Measurements from ENCODE around the gene TIMD4.
"Not testable (repeated sequence)": the region's sequence is repeated elsewhere in the genome, so short reads cannot be mapped to it uniquely, and the experiment has no call there.

Gene TIMD4

DNA sequence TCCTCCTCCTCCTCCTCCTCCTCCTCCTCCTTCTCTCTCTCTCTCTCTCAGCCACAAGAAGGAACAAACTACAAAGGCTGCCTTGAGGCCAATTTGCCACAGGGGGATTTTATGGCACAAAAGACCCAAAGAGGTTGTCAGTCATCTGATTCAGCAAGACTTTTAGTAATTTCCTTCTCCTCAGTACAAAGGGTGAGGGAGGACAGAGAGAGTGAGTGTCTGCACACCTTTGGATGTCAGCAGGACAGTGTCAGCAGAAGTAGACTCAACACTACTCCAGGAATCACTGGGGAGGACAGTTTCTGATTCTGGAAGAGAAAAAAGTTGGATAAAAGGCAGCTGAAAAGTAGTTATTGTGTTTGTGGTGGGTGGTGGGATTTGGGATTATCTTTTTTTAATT, 13.6 kb downstream of the TIMD4 start:
- Histone ChIP-seq H3K9ac (ENCODE audit: low read length) (no peak overlapping the region), H3K4me3 (ENCODE audit: low read length) (no peak overlapping the region), H3K4me1 (ENCODE audit: control insufficient read depth, insufficient read depth, low read length) (no peaks in the 10 kb centered on the region), H3K27ac (ENCODE audit: low read depth, low read length) (no peak overlapping the region), H3K36me3 (ENCODE audit: control insufficient read depth, insufficient read depth, low read length) (no peaks in the 10 kb centered on the region), H3K27me3 (ENCODE audit: control insufficient read depth, insufficient read depth, low read length) (no peaks in the 10 kb centered on the region)

DNA sequence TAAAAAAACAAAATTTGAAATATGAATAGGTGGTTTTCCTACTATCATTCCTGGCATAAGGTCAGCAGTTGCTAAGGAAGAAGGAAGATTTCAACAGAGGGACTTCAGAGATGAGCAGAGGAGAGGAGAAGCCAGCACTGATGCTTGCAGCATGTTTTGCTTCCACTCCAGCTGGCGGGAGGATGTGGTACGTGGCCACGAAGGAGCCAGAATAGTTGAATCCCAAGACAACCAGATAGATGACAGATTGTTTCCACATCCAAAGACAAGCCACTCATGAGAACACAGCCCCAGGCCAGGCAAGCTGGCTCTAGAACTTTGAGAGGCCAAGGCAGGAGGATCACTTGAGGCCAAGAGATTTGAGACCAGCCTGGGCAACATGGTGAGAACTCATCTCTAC, 15.1 kb downstream of the TIMD4 start:
- Histone ChIP-seq H3K36me3 (ENCODE audit: control insufficient read depth, insufficient read depth, low read length) (no peaks in the 10 kb centered on the region), H3K4me3 (ENCODE audit: low read length) (no peak overlapping the region), H3K27ac (ENCODE audit: low read depth, low read length) (no peak overlapping the region), H3K27me3 (ENCODE audit: control insufficient read depth, insufficient read depth, low read length) (no peaks in the 10 kb centered on the region), H3K4me1 (ENCODE audit: control insufficient read depth, insufficient read depth, low read length) (no peaks in the 10 kb centered on the region), H3K9ac (ENCODE audit: low read length) (no peak overlapping the region)

- Histone ChIP-seq H3K27me3 (ENCODE audit: control insufficient read depth, insufficient read depth, low read length) (no peaks in the 10 kb centered on the region), H3K4me3 (ENCODE audit: low read length) (no peak overlapping the region), H3K36me3 (ENCODE audit: control insufficient read depth, insufficient read depth, low read length) (no peaks in the 10 kb centered on the region), H3K9ac (ENCODE audit: low read length) (no peak overlapping the region), H3K27ac (ENCODE audit: low read depth, low read length) (no peak overlapping the region), H3K4me1 (ENCODE audit: control insufficient read depth, insufficient read depth, low read length) (no peaks in the 10 kb centered on the region)
Measured at GRCh38 chr5:156942064-156942463, 21.0 kb downstream of the TIMD4 start.

DNA sequence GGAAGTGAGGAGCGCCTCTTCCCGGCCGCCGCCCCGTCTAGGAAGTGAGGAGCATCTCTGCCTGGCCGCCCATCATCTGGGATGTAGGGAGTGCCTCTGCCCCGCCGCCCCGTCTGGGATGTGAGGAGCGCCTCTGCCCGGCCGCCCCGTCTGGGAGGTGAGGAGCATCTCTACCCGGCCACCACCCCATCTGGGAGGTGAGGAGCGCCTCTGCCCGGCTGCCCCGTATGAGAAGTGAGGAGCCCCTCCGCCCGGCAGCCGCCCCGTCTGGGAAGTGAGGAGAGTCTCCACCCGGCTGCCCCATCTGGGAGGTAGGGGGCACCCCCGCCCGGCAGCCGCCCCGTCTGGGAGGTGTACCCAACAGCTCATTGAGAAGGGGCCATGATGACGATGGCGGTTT, 22.6 kb downstream of the TIMD4 start:
- H3K4me1 ChIP-seq (ENCODE audit: control insufficient read depth, insufficient read depth, low read length); H3K27me3 ChIP-seq (ENCODE audit: control insufficient read depth, insufficient read depth, low read length); H3K27ac ChIP-seq (ENCODE audit: low read depth, low read length); H3K4me3 ChIP-seq (ENCODE audit: low read length); H3K9ac ChIP-seq (ENCODE audit: low read length); H3K36me3 ChIP-seq (ENCODE audit: control insufficient read depth, insufficient read depth, low read length): not testable (repeated sequence)

DNA sequence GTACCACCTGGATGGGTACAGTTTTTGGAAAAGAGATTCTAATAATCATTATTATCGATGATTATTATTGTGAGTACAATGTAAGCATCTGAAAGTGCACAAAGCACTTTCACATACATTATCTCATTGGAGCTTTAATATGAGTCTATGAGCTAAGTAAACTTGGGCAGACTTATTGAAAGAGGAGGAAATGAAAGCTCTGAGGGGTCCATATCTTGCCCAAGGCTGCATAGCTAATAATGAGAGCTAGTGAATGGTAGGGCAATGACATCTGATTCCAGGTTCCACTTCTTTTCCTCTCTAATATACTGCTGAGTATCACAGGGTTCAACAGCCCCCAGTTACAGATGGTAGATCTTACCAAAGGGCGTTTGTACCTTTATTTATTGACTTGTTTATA, 26.1 kb downstream of the TIMD4 start:
- H3K4me1 ChIP-seq (ENCODE audit: control insufficient read depth, insufficient read depth, low read length): no peaks in the 10 kb centered on the region
- H3K27me3 ChIP-seq (ENCODE audit: control insufficient read depth, insufficient read depth, low read length): no peaks in the 10 kb centered on the region
- no peak overlapping the region for H3K9ac ChIP-seq (ENCODE audit: low read length)
- H3K36me3 ChIP-seq (ENCODE audit: control insufficient read depth, insufficient read depth, low read length): no peaks in the 10 kb centered on the region
- no peak overlapping the region for H3K4me3 ChIP-seq (ENCODE audit: low read length)
- H3K27ac ChIP-seq (ENCODE audit: low read depth, low read length): no peak overlapping the region

DNA sequence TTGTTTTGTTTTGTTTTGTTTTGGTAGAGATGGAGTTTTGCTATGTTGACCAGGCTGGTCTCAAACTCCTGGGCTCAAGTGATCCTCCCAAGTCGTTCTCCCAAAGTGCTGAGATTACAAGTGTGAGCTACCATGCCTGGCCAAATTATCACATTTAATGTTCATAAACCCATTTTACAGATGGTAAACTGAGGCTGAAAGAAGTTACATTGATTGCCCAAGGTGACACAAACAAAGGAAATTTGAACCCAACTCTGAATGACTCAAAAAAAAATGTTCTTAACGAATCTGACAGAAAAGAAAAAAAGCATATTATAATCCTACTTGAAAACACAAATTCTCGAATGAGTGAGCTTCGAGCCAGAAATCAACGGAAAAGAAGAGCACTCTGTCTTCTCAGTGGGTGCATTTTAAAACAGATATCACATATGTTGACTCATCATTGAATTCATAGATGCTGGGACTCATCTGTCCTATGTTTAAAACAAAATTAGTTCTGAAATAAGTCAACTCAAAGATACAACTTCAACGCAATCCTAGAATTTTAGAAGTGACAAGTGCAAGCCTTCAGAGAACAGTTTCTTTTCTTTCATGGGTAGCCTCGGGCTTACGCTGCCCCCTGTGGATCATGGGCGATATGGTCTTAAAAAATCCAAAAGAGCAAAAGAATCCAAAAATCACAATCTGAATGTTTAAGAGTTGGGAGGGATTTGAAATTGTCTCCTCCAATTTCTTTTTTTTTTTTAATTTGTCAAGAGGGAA, 28.4 kb downstream of the TIMD4 start:
- Histone ChIP-seq H3K27ac (ENCODE audit: low read depth, low read length) (no peak overlapping the region), H3K4me1 (ENCODE audit: control insufficient read depth, insufficient read depth, low read length) (no peaks in the 10 kb centered on the region), H3K36me3 (ENCODE audit: control insufficient read depth, insufficient read depth, low read length) (no peaks in the 10 kb centered on the region), H3K27me3 (ENCODE audit: control insufficient read depth, insufficient read depth, low read length) (no peaks in the 10 kb centered on the region), H3K9ac (ENCODE audit: low read length) (no peak overlapping the region), H3K4me3 (ENCODE audit: low read length) (no peak overlapping the region)

- Histone ChIP-seq H3K36me3 (ENCODE audit: control insufficient read depth, insufficient read depth, low read length) (no peaks in the 10 kb centered on the region), H3K27me3 (ENCODE audit: control insufficient read depth, insufficient read depth, low read length) (no peaks in the 10 kb centered on the region), H3K9ac (ENCODE audit: low read length) (no peak overlapping the region), H3K4me1 (ENCODE audit: control insufficient read depth, insufficient read depth, low read length) (no peaks in the 10 kb centered on the region), H3K27ac (ENCODE audit: low read depth, low read length) (no peak overlapping the region), H3K4me3 (ENCODE audit: low read length) (no peak overlapping the region)
Measured at GRCh38 chr5:156929366-156929948, 33.6 kb downstream of the TIMD4 start.

DNA sequence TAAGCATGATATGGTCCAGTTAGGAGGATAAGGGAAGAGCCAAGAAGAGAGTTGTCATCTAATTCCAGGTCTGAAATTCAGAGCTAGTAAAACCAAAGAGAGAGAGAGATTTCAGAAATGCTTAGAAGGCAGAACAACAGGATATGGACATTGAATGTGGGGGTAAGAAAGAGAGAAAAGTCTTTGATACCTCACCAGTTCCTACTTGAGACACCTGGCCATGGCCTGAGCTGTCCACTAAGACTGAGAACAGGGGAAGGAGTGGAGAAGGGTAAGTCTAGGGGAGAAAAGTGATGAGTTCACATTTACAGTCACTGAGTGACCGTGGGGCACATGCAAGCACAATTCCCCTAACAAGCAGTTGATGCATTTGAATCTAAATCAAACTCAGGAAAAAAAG, 35.5 kb downstream of the TIMD4 start:
- Histone ChIP-seq H3K9ac (ENCODE audit: low read length) (no peak overlapping the region), H3K4me3 (ENCODE audit: low read length) (no peak overlapping the region), H3K27me3 (ENCODE audit: control insufficient read depth, insufficient read depth, low read length) (no peaks in the 10 kb centered on the region), H3K36me3 (ENCODE audit: control insufficient read depth, insufficient read depth, low read length) (no peaks in the 10 kb centered on the region), H3K4me1 (ENCODE audit: control insufficient read depth, insufficient read depth, low read length) (no peaks in the 10 kb centered on the region), H3K27ac (ENCODE audit: low read depth, low read length) (no peak overlapping the region)

GRCh38 chr5:156925767-156926166, 37.3 kb downstream of the TIMD4 start:
- H3K9ac ChIP-seq (ENCODE audit: low read length); H3K4me1 ChIP-seq (ENCODE audit: control insufficient read depth, insufficient read depth, low read length); H3K4me3 ChIP-seq (ENCODE audit: low read length); H3K27ac ChIP-seq (ENCODE audit: low read depth, low read length); H3K36me3 ChIP-seq (ENCODE audit: control insufficient read depth, insufficient read depth, low read length); H3K27me3 ChIP-seq (ENCODE audit: control insufficient read depth, insufficient read depth, low read length): not testable (repeated sequence)

DNA sequence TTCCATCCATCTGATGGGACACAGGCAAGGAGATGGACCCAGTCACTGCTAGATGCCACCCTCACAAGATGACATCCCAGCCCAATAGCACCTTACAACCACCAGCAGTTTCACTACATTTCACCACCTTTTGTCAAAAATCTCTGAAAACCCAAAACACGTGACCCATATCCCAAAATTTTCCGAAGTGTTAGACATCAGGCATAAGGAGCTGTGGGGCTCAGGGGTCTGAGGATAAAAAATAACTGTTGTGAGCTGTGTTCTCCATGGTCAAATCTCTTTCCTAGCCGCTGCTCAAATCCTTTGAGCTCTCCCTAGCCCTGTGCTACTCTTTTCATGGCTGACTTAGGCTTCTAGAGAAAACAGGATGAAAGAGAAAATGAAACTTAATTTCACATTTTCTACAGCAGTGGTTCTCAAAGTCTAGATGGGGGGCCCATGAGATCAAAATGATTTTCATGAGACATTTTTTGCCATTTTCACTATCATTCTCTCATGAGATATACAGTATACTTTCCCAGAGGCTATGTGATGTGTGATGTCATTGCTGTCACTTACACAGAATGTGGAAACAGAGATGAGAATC, 40.7 kb downstream of the TIMD4 start:
- Histone ChIP-seq H3K4me1 (ENCODE audit: control insufficient read depth, insufficient read depth, low read length) (no peaks in the 10 kb centered on the region), H3K27me3 (ENCODE audit: control insufficient read depth, insufficient read depth, low read length) (no peaks in the 10 kb centered on the region), H3K27ac (ENCODE audit: low read depth, low read length) (no peak overlapping the region), H3K9ac (ENCODE audit: low read length) (no peak overlapping the region), H3K36me3 (ENCODE audit: control insufficient read depth, insufficient read depth, low read length) (no peaks in the 10 kb centered on the region), H3K4me3 (ENCODE audit: low read length) (no peak overlapping the region)

- H3K9ac ChIP-seq (ENCODE audit: low read length): no peak overlapping the region
- H3K27me3 ChIP-seq (ENCODE audit: control insufficient read depth, insufficient read depth, low read length): no peaks in the 10 kb centered on the region
- H3K36me3 ChIP-seq (ENCODE audit: control insufficient read depth, insufficient read depth, low read length): no peaks in the 10 kb centered on the region
- no peaks in the 10 kb centered on the region for H3K4me1 ChIP-seq (ENCODE audit: control insufficient read depth, insufficient read depth, low read length)
- no peak overlapping the region for H3K27ac ChIP-seq (ENCODE audit: low read depth, low read length)
- no peak overlapping the region for H3K4me3 ChIP-seq (ENCODE audit: low read length)
Measured at GRCh38 chr5:156920861-156921431, 42.1 kb downstream of the TIMD4 start.

GRCh38 chr5:156920042-156920860, 42.8 kb downstream of the TIMD4 start:
- H3K27me3 ChIP-seq (ENCODE audit: control insufficient read depth, insufficient read depth, low read length): no peaks in the 10 kb centered on the region
- H3K9ac ChIP-seq (ENCODE audit: low read length): no peak overlapping the region
- H3K36me3 ChIP-seq (ENCODE audit: control insufficient read depth, insufficient read depth, low read length): no peaks in the 10 kb centered on the region
- no peaks in the 10 kb centered on the region for H3K4me1 ChIP-seq (ENCODE audit: control insufficient read depth, insufficient read depth, low read length)
- no peak overlapping the region for H3K4me3 ChIP-seq (ENCODE audit: low read length)
- no peak overlapping the region for H3K27ac ChIP-seq (ENCODE audit: low read depth, low read length)
